Lower leg skin (tissue), 3 donors: ENCODE measurements around the gene BSDC1.

Experiments
- POLR2A ChIP-seq, 2 donors: fragments of 450-650 bp; IDR thresholded peaks; one replicate each; pipeline ENCODE4 v1.6.1; 2016 to 2017; ENCODE audit warnings: antibody characterized with exemption in 2 of 2, mild to moderate bottlenecking in 1 of 2, moderate library complexity in 1 of 2
- TF ChIP-seq, protein P1 (sequence below), 3 donors: fragments of 450-650 bp; IDR thresholded peaks; one replicate each; pipeline ENCODE4 v1.5.1; 2016; ENCODE audit warnings: antibody characterized with exemption in 3 of 3, mild to moderate bottlenecking in 3 of 3, moderate library complexity in 2 of 3

DNA sequence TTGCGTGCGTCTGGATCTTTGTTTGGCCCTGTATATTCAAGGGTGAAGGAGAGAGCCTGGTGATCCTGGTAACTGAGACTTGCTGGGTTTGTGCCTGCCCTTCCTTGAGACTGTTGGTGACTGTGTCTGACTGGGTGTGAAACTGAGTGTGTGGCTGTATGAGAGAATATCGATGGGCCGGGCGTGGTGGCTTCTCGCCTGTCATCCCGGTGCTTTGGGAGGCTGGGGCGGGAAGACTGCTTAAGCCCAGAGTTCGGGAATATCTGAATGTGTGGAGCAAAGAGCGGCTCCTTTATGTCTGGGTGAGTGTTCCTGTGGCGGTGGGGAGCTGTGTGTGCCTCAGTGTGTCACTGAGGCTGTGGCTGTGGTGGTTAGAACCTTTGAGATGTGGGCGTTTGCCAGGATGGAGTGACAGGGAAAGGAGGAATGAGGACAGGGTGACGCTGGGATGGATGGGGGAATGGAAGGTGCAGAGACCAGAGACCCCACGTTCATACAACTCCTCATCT, 55.5 kb downstream of the BSDC1 start:
- TF ChIP-seq POLR2A (IDR thresholded peaks at IDR 0.05), result no peak
- TF ChIP-seq, protein P1, sequence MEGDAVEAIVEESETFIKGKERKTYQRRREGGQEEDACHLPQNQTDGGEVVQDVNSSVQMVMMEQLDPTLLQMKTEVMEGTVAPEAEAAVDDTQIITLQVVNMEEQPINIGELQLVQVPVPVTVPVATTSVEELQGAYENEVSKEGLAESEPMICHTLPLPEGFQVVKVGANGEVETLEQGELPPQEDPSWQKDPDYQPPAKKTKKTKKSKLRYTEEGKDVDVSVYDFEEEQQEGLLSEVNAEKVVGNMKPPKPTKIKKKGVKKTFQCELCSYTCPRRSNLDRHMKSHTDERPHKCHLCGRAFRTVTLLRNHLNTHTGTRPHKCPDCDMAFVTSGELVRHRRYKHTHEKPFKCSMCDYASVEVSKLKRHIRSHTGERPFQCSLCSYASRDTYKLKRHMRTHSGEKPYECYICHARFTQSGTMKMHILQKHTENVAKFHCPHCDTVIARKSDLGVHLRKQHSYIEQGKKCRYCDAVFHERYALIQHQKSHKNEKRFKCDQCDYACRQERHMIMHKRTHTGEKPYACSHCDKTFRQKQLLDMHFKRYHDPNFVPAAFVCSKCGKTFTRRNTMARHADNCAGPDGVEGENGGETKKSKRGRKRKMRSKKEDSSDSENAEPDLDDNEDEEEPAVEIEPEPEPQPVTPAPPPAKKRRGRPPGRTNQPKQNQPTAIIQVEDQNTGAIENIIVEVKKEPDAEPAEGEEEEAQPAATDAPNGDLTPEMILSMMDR (IDR thresholded peaks at IDR 0.05), result no peak
